ENCODE measurements around the gene ZDHHC15.

GRCh38 chrX:75369721-75370120, 153.1 kb downstream of the ZDHHC15 start:
- TF ChIP-seq CTCF (IDR thresholded peaks at IDR 0.05): no peak
- TF ChIP-seq ZFX (IDR thresholded peaks at IDR 0.05; ENCODE audit: borderline replicate concordance): no peak

Data from 22Rv1 (cell line).